Measurements from ENCODE around the gene CASP12. TPM values are rescaled to one million over a fixed set of nuclear protein-coding genes. Genes with fewer than 3 reads are reported as not detected.

CASP12 gene
- polyA plus RNA-seq, 2 donors, result 0.22 to 0.27 TPM

DNA sequence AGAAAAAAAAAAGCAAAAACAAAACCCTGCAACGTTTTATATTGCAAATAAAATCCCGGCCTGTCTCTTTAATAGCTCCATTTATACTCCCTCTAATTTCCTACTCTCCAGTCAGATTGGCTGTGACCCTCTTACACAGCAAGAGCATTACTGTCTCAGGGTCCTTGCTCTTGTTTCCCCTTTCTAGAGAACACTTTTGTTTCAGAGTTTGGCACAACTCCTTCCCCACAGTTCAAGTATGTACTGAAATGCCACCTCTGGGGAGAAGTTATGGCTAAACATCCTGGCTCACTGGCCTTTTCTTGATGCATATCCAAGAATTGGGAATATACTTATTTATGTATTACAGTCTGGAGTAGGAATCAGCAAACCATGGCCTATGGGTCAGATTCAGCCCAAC, 2.6 kb downstream of the CASP12 start:
- no peaks in the 10 kb centered on the region for H3K27me3 ChIP-seq (ENCODE audit: control insufficient read depth in 1 of 2, insufficient read depth in 2 of 2, low read length in 2 of 2)
- H3K36me3 ChIP-seq (ENCODE audit: control insufficient read depth in 2 of 2, insufficient read depth in 2 of 2, low read length in 1 of 2), result no peaks in the 10 kb centered on the region
- no peak overlapping the region for H3K4me3 ChIP-seq (ENCODE audit: low read depth in 1 of 2, low read length in 2 of 2)
- H3K9me3 ChIP-seq (ENCODE audit: control insufficient read depth in 2 of 2, insufficient read depth in 1 of 2, low read depth in 1 of 2, low read length in 1 of 2), result no peaks in the 10 kb centered on the region
- no peaks in the 10 kb centered on the region for H3K4me1 ChIP-seq (ENCODE audit: control insufficient read depth in 2 of 2, insufficient read depth in 2 of 2, low read length in 1 of 2)
- 40 to 41% methylated on average over 2 of the region's 2 CpGs for WGBS, 2 donors
- H3K27ac ChIP-seq (ENCODE audit: low read depth in 2 of 2, low read length in 1 of 2), result no peak overlapping the region

- Histone ChIP-seq H3K27me3 (ENCODE audit: control insufficient read depth in 1 of 2, insufficient read depth in 2 of 2, low read length in 2 of 2) (no peaks in the 10 kb centered on the region), H3K27ac (ENCODE audit: low read depth in 2 of 2, low read length in 1 of 2) (no peak overlapping the region), H3K36me3 (ENCODE audit: control insufficient read depth in 2 of 2, insufficient read depth in 2 of 2, low read length in 1 of 2) (no peaks in the 10 kb centered on the region), H3K4me3 (ENCODE audit: low read depth in 1 of 2, low read length in 2 of 2) (no peak overlapping the region), H3K4me1 (ENCODE audit: control insufficient read depth in 2 of 2, insufficient read depth in 2 of 2, low read length in 1 of 2) (no peaks in the 10 kb centered on the region), H3K9me3 (ENCODE audit: control insufficient read depth in 2 of 2, insufficient read depth in 1 of 2, low read depth in 1 of 2, low read length in 1 of 2) (no peaks in the 10 kb centered on the region)
- WGBS, 2 donors, result 90 to 98% methylated on average over 1 of the region's 1 CpG
These were observed 4.4 kb downstream of the CASP12 start for GRCh38 chr11:104893876-104894275.

- 54 to 59% methylated on average over 3 of the region's 3 CpGs for WGBS, 2 donors
- Histone ChIP-seq H3K4me3 (ENCODE audit: low read depth in 1 of 2, low read length in 2 of 2) (no peak overlapping the region), H3K27ac (ENCODE audit: low read depth in 2 of 2, low read length in 1 of 2) (no peak overlapping the region), H3K9me3 (ENCODE audit: control insufficient read depth in 2 of 2, insufficient read depth in 1 of 2, low read depth in 1 of 2, low read length in 1 of 2) (no peaks in the 10 kb centered on the region), H3K27me3 (ENCODE audit: control insufficient read depth in 1 of 2, insufficient read depth in 2 of 2, low read length in 2 of 2) (no peaks in the 10 kb centered on the region), H3K36me3 (ENCODE audit: control insufficient read depth in 2 of 2, insufficient read depth in 2 of 2, low read length in 1 of 2) (no peaks in the 10 kb centered on the region), H3K4me1 (ENCODE audit: control insufficient read depth in 2 of 2, insufficient read depth in 2 of 2, low read length in 1 of 2) (no peaks in the 10 kb centered on the region)
These were observed 5.3 kb downstream of the CASP12 start for GRCh38 chr11:104892723-104893511.

GRCh38 chr11:104891135-104891534, 7.1 kb downstream of the CASP12 start:
- whole genome bisulfite sequencing, 2 donors, result 81 to 89% methylated on average over 4 of the region's 4 CpGs
- H3K4me3 ChIP-seq (ENCODE audit: low read depth in 1 of 2, low read length in 2 of 2), result no peak overlapping the region
- H3K27ac ChIP-seq (ENCODE audit: low read depth in 2 of 2, low read length in 1 of 2), result no peak overlapping the region
- no peaks in the 10 kb centered on the region for H3K27me3 ChIP-seq (ENCODE audit: control insufficient read depth in 1 of 2, insufficient read depth in 2 of 2, low read length in 2 of 2)
- H3K4me1 ChIP-seq (ENCODE audit: control insufficient read depth in 2 of 2, insufficient read depth in 2 of 2, low read length in 1 of 2), result no peaks in the 10 kb centered on the region
- no peaks in the 10 kb centered on the region for H3K9me3 ChIP-seq (ENCODE audit: control insufficient read depth in 2 of 2, insufficient read depth in 1 of 2, low read depth in 1 of 2, low read length in 1 of 2)
- no peaks in the 10 kb centered on the region for H3K36me3 ChIP-seq (ENCODE audit: control insufficient read depth in 2 of 2, insufficient read depth in 2 of 2, low read length in 1 of 2)

GRCh38 chr11:104883342-104883741, 14.9 kb downstream of the CASP12 start:
- no peak overlapping the region for H3K4me3 ChIP-seq (ENCODE audit: low read depth in 1 of 2, low read length in 2 of 2)
- no peaks in the 10 kb centered on the region for H3K36me3 ChIP-seq (ENCODE audit: control insufficient read depth in 2 of 2, insufficient read depth in 2 of 2, low read length in 1 of 2)
- no peaks in the 10 kb centered on the region for H3K9me3 ChIP-seq (ENCODE audit: control insufficient read depth in 2 of 2, insufficient read depth in 1 of 2, low read depth in 1 of 2, low read length in 1 of 2)
- H3K4me1 ChIP-seq (ENCODE audit: control insufficient read depth in 2 of 2, insufficient read depth in 2 of 2, low read length in 1 of 2), result no peaks in the 10 kb centered on the region
- no peaks in the 10 kb centered on the region for H3K27me3 ChIP-seq (ENCODE audit: control insufficient read depth in 1 of 2, insufficient read depth in 2 of 2, low read length in 2 of 2)
- no peak overlapping the region for H3K27ac ChIP-seq (ENCODE audit: low read depth in 2 of 2, low read length in 1 of 2)
- WGBS, 2 donors, result 86 to 95% methylated on average over 2 of the region's 2 CpGs

- no peak overlapping the region for H3K4me3 ChIP-seq (ENCODE audit: low read depth in 1 of 2, low read length in 2 of 2)
- H3K36me3 ChIP-seq (ENCODE audit: control insufficient read depth in 2 of 2, insufficient read depth in 2 of 2, low read length in 1 of 2), result no peaks in the 10 kb centered on the region
- 69 to 76% methylated on average over 3 of the region's 3 CpGs for WGBS, 2 donors
- H3K4me1 ChIP-seq (ENCODE audit: control insufficient read depth in 2 of 2, insufficient read depth in 2 of 2, low read length in 1 of 2), result no peaks in the 10 kb centered on the region
- H3K9me3 ChIP-seq (ENCODE audit: control insufficient read depth in 2 of 2, insufficient read depth in 1 of 2, low read depth in 1 of 2, low read length in 1 of 2), result no peaks in the 10 kb centered on the region
- no peak overlapping the region for H3K27ac ChIP-seq (ENCODE audit: low read depth in 2 of 2, low read length in 1 of 2)
- H3K27me3 ChIP-seq (ENCODE audit: control insufficient read depth in 1 of 2, insufficient read depth in 2 of 2, low read length in 2 of 2), result no peaks in the 10 kb centered on the region
These were observed 17.0 kb downstream of the CASP12 start for GRCh38 chr11:104881117-104881794.

DNA sequence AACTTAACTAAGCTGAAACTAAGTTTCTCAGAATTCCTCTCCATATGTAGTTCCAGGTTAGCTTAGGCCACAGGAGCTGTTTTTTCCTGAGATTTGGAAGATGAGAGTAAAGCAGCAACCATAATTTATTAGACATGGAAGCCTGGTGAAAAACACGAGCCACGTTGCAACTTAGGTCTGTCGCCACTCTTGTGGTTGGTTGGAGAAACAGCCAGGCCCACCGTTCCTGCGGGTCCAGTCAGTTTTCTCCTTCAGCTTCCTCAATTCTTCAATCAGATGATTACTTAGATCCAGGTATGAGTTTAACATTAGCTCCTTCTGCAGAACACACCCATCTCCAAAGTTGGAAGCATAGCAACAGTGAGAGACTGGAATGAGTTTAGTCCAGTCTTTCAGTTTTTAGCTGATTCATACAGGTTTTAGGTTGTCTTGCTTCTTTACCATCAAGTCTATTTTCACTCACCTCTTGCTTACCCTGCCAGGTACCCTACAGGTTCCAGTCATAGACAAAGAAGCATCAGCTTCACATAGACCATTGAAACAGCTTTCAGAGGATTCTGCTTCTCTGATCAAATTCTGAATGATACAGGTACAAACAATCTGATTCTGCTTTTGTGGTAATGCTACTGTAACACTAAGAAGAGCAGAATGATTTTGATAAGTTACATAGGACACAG, 18.6 kb downstream of the CASP12 start:
- H3K4me1 ChIP-seq (ENCODE audit: control insufficient read depth in 2 of 2, insufficient read depth in 2 of 2, low read length in 1 of 2), result no peaks in the 10 kb centered on the region
- H3K4me3 ChIP-seq (ENCODE audit: low read depth in 1 of 2, low read length in 2 of 2), result no peak overlapping the region
- H3K36me3 ChIP-seq (ENCODE audit: control insufficient read depth in 2 of 2, insufficient read depth in 2 of 2, low read length in 1 of 2), result no peaks in the 10 kb centered on the region
- no peaks in the 10 kb centered on the region for H3K9me3 ChIP-seq (ENCODE audit: control insufficient read depth in 2 of 2, insufficient read depth in 1 of 2, low read depth in 1 of 2, low read length in 1 of 2)
- WGBS, 2 donors, result 91 to 95% methylated on average over 5 of the region's 5 CpGs
- H3K27me3 ChIP-seq (ENCODE audit: control insufficient read depth in 1 of 2, insufficient read depth in 2 of 2, low read length in 2 of 2), result no peaks in the 10 kb centered on the region
- no peak overlapping the region for H3K27ac ChIP-seq (ENCODE audit: low read depth in 2 of 2, low read length in 1 of 2)

DNA sequence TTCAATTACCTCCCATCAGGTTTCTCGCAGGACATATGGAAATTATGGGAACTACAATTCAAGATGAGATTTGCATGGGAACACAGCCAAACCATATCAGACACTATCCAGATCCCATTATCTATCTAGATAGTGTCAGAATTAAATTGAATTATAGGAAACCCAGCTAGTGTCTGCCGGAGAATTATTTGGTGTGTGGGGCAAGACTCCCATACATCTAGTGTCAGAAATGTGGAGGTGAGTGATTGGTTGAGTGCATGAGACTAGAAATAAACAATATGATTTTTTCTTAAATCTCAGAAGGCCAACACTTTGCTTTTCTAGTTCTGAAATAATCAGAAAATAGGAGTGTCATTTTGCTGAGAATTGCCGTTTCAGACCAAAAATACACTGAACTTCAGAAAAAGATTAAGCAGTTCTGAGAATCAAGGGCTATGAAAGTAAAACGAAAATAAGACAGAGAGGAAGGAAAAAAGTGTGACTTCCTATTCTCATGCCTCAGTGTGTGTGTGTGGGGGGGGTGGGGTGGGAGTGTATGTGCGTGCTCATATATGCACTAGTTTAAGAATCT, 21.3 kb downstream of the CASP12 start:
- no peak overlapping the region for H3K4me3 ChIP-seq (ENCODE audit: low read depth in 1 of 2, low read length in 2 of 2)
- no peaks in the 10 kb centered on the region for H3K36me3 ChIP-seq (ENCODE audit: control insufficient read depth in 2 of 2, insufficient read depth in 2 of 2, low read length in 1 of 2)
- 73% methylated on average over 5 of the region's 5 CpGs for WGBS, 2 donors
- no peaks in the 10 kb centered on the region for H3K4me1 ChIP-seq (ENCODE audit: control insufficient read depth in 2 of 2, insufficient read depth in 2 of 2, low read length in 1 of 2)
- H3K27ac ChIP-seq (ENCODE audit: low read depth in 2 of 2, low read length in 1 of 2), result no peak overlapping the region
- no peaks in the 10 kb centered on the region for H3K27me3 ChIP-seq (ENCODE audit: control insufficient read depth in 1 of 2, insufficient read depth in 2 of 2, low read length in 2 of 2)
- no peaks in the 10 kb centered on the region for H3K9me3 ChIP-seq (ENCODE audit: control insufficient read depth in 2 of 2, insufficient read depth in 1 of 2, low read depth in 1 of 2, low read length in 1 of 2)

DNA sequence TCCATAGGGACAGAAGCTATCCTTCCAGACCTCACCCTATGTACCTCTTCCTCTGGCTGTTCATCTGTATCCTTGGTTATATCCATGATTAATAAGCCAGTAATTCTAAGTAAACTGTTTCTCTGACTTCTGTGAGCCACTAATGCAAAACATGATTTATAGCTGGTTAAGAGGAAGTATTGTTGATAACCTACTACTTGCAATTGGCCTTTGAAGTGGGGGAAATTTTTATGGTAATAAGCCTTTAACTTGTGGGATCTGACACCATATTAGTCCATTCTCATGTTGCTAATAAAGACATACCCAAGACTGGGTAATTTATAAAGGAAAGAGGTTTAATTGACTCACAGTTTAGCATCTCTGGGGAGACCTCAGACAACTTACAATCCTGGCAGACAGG, 21.9 kb downstream of the CASP12 start:
- H3K9me3 ChIP-seq (ENCODE audit: control insufficient read depth in 2 of 2, insufficient read depth in 1 of 2, low read depth in 1 of 2, low read length in 1 of 2), result no peaks in the 10 kb centered on the region
- H3K27ac ChIP-seq (ENCODE audit: low read depth in 2 of 2, low read length in 1 of 2), result no peak overlapping the region
- H3K4me1 ChIP-seq (ENCODE audit: control insufficient read depth in 2 of 2, insufficient read depth in 2 of 2, low read length in 1 of 2), result no peaks in the 10 kb centered on the region
- H3K4me3 ChIP-seq (ENCODE audit: low read depth in 1 of 2, low read length in 2 of 2), result no peak overlapping the region
- no peaks in the 10 kb centered on the region for H3K36me3 ChIP-seq (ENCODE audit: control insufficient read depth in 2 of 2, insufficient read depth in 2 of 2, low read length in 1 of 2)
- H3K27me3 ChIP-seq (ENCODE audit: control insufficient read depth in 1 of 2, insufficient read depth in 2 of 2, low read length in 2 of 2), result no peaks in the 10 kb centered on the region
